GM13976 (cell line): Measurements from ENCODE around the gene UBAC2.

Experiments used
- DNase-seq: peaks from one replicate; pipeline ENCODE4 v3.0.0; 2012; ENCODE audit warnings: low spot score
- CTCF ChIP-seq: IDR thresholded peaks from 2 replicates; pipeline ENCODE4 v1.5.1; 2012; ENCODE audit warnings: borderline replicate concordance, mild to moderate bottlenecking; ENCODE audit not compliant: insufficient read depth; ENCODE audit errors: extremely low read depth, missing control alignments, control extremely low read depth
- in situ Hi-C: fragments of 300-500 bp; cut with MboI; formaldehyde crosslinking; loops from one replicate; pipeline ENCODE4 v1.12.0; 2022; ENCODE audit warnings: low sequenced_read_pairs, mixed read lengths, inconsistent platforms; ENCODE audit not compliant: unreplicated experiment

The UBAC2 gene

GRCh38 chr13:99250982-99251825 is 50.5 kb downstream of the UBAC2 start:
- no peak for TF ChIP-seq CTCF
- DNase-seq = no peak
- in situ Hi-C loops = no loop called here

GRCh38 chr13:99251921-99252320 is 51.3 kb downstream of the UBAC2 start:
- no peak for DNase-seq
- in situ Hi-C loops = no loop called here
- TF ChIP-seq CTCF = no peak

DNA sequence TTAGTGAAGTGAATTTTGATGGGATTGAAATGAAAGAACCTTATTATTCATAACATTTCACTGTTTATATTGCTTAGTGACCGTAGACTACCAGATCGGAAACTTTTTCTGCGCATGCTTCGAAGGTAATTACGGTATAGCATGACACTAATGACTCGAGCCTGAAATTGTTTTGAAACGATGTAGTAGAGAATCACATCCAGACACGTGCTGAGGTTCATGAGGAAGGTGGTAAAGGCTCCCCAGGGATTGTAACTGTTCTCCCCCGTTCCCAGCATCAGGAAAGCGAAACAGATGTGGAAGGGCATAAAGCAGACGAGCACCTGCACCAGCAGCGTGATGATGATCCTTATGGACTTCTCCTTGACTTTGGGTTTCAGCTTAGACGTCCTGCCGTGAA is 54.2 kb downstream of the UBAC2 start:
- in situ Hi-C loops = no loop called here
- no peak for DNase-seq
- no peak for TF ChIP-seq CTCF

- no peak for DNase-seq
- TF ChIP-seq CTCF = no peak
- in situ Hi-C loops = no loop called here
These were observed 54.6 kb downstream of the UBAC2 start for GRCh38 chr13:99255271-99255670.

DNA sequence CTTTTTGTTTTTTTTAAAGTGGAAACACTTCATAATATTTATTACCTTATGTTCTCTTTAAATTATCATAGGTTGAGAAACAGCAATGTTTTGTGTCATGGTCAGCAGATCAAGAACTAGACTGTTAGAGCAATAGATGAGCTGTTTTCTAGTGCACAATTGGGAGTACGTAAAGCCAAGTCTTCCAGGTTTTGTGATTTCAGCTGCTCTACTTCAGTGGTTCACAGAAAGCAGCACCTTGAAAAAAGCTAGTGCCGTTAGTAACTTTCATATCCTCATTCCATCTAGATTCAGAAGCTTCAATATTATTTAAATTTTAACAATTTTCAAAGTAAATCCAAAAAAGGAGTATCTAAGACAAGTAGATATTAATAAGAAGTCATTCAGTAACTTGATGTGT is 55.6 kb downstream of the UBAC2 start:
- in situ Hi-C loops = no loop called here
- DNase-seq = no peak
- no peak for TF ChIP-seq CTCF

GRCh38 chr13:99256709-99257108 is 56.1 kb downstream of the UBAC2 start:
- in situ Hi-C loops = no loop called here
- no peak for DNase-seq
- no peak for TF ChIP-seq CTCF

DNA sequence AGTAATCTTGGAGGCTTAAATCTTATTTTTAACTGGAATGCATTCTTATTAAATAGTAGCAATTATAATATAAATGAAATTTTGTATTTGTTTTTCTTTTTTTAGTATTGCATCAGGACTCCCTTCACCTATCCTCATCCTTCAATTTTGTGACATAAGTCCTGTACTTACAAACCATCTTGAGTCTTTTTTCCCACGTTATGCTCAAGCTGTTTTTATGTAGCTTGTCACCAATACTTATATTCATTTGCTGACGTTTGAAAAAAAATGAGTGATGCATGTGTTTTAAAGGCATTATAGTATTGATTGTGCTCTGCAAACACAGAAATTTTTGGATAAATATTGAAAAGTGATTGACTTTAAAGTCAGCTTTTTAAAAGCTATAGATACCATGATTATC is 56.6 kb downstream of the UBAC2 start:
- in situ Hi-C loops = no loop called here
- no peak for DNase-seq
- no peak for TF ChIP-seq CTCF
